Progenitor cell of endocrine pancreas (in vitro differentiated cells): ENCODE data around the gene FHOD3. TPM values are rescaled to one million over a fixed set of nuclear protein-coding genes. Genes with fewer than 3 reads are reported as not detected.

Experiments
- DNase-seq: peaks from one replicate; pipeline ENCODE4 v3.0.0; 2021; ENCODE audit warnings: low spot score; ENCODE audit not compliant: unreplicated experiment
- H3K27ac Mint-ChIP-seq: 2 replicates; pipeline ENCODE4 v1.8.0; 2021; ENCODE audit warnings: mild to moderate bottlenecking, moderate library complexity, mixed read lengths
- H3K27me3 Mint-ChIP-seq: 2 replicates; pipeline ENCODE4 v1.8.0; 2021; ENCODE audit warnings: mixed read lengths
- H3K36me3 Mint-ChIP-seq: 2 replicates; pipeline ENCODE4 v1.8.0; 2022; ENCODE audit warnings: mixed read lengths; ENCODE audit not compliant: insufficient read depth
- H3K4me1 Mint-ChIP-seq: 2 replicates; pipeline ENCODE4 v1.8.0; 2021; ENCODE audit warnings: low read depth, mixed read lengths
- H3K4me3 Mint-ChIP-seq: 2 replicates; pipeline ENCODE4 v1.8.0; 2021; ENCODE audit warnings: low read depth, mild to moderate bottlenecking, moderate library complexity, mixed read lengths
- H3K9me3 Mint-ChIP-seq: 2 replicates; pipeline ENCODE4 v1.8.0; 2021; ENCODE audit warnings: low read depth, mixed read lengths
- total RNA-seq: library from RNA; stranded (reverse); gene quantifications from 2 replicates; pipeline ENCODE4 v1.2.1, GENCODE V29; 2021
- TF ChIP-seq, protein P1 (sequence below): fragments of 200-600 bp; sonication (generic); IDR thresholded peaks from one replicate; pipeline ENCODE4 v1.5.0; 2021; ENCODE audit warnings: antibody characterized with exemption, mild to moderate bottlenecking; ENCODE audit not compliant: unreplicated experiment

Gene FHOD3
- total RNA-seq, 1 donor from 2014 or later: 1.6 TPM

DNA sequence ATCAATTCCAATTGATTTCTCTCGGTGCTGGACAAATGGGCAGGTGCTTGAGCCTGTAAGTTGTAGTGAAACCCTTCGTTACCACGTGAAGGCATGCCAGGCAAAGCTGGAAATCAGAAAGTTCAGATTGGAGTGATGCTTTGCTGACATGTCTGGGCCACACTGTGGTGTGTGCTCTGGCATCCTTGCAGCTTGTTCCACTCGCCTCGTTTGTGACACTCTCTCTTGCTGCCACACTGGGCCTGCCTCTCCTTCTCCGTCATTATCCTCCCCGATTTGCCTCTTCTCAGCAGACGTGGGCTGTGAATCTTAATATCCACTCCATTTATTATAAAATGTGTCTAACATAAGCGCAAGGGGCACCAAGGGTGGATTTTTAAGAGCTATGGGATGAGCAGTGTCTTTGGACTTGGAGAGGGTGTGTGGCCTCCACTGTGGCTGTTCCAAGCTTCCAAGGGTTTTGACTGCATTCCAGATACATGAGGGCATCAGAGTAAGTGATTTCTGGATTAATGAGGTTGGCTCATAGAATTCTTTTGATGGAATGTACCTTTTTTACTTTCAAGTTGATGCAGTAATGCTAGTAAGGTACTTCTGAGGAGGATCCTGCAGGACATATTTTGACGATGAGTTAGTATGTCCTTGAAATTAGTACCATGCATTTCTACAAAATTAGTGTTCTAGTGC lies 292.5 kb downstream of the FHOD3 start:
- DNase-seq: no peak
- no peak overlapping the region for H3K27ac Mint-ChIP-seq
- H3K27me3 Mint-ChIP-seq: peaks cover 3% of the 10 kb centered on the region
- TF ChIP-seq, protein P1, sequence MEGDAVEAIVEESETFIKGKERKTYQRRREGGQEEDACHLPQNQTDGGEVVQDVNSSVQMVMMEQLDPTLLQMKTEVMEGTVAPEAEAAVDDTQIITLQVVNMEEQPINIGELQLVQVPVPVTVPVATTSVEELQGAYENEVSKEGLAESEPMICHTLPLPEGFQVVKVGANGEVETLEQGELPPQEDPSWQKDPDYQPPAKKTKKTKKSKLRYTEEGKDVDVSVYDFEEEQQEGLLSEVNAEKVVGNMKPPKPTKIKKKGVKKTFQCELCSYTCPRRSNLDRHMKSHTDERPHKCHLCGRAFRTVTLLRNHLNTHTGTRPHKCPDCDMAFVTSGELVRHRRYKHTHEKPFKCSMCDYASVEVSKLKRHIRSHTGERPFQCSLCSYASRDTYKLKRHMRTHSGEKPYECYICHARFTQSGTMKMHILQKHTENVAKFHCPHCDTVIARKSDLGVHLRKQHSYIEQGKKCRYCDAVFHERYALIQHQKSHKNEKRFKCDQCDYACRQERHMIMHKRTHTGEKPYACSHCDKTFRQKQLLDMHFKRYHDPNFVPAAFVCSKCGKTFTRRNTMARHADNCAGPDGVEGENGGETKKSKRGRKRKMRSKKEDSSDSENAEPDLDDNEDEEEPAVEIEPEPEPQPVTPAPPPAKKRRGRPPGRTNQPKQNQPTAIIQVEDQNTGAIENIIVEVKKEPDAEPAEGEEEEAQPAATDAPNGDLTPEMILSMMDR: no peak
- peaks cover 5% of the 10 kb centered on the region for H3K4me1 Mint-ChIP-seq
- no peak overlapping the region for H3K4me3 Mint-ChIP-seq
- H3K9me3 Mint-ChIP-seq: no peaks in the 10 kb centered on the region
- no peaks in the 10 kb centered on the region for H3K36me3 Mint-ChIP-seq

DNA sequence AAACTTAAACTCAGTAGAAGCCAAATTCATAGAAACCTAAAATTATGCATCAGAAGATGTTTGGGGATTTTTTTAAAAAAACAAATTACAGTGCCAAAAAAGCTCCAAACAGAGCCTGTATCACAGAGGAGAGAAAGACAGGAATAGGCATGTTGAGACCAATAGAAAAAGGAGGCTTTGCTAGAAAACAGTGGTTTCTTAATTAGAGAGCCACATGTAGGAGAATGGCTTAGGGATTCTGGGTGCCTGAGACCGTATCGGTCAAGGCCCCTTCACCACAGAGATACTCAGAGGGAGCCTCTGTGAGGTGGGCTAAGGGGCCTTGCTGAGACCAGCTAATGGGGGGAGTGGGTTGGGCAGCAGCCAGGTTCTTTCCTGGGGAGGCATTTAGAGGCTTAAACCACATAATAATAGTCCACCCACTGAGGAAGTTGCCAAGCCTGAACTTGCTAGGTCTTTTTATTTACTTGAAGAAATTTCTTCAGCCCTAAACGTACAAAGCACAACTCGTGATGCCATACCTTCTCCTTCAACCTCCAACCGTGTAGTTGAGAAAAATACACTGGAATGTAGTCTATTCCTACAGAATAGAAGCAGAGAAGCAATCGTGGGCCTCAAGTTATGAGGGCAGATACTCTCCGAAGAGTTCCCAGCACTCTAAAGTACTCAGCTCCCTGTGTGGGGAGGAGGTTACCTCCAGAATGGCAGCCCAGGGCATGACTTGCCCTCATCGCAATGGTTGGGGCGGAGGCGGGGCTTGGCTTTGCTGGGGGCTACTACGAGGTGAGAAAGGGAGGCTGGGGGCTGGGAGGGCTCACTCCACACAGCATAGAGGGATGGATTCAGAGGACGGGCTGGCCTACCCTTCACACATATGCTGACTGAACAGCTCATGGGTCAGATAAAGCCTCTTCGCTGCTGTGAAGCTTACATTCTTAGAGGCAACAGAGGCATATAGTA lies 293.4 kb downstream of the FHOD3 start:
- no peak overlapping the region for H3K27ac Mint-ChIP-seq
- no peak for DNase-seq

DNA sequence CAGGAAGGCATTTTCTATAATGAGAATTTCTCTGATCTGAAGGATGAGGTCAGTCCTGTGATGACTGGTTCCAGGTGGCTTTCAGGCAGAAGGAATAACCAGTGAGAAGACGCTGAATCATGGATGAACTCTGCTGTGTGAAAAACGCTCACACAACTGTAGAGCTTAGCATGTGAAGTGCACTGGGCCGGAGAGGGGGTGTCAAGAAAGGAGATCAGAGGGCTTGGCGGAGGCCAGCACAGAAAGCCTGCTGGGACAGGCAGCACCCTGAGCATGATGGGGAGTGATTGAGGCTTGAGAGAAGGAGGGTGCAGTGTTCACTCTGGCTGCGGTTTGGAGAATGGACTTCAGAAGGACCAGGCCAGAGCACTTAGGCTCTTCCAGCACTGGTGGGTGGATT lies 294.8 kb downstream of the FHOD3 start:
- Mint-ChIP-seq H3K27ac (no peak overlapping the region), H3K27me3 (peaks cover 3% of the 10 kb centered on the region), H3K4me3 (no peak overlapping the region), H3K9me3 (no peaks in the 10 kb centered on the region), H3K4me1 (peaks cover 5% of the 10 kb centered on the region), H3K36me3 (no peaks in the 10 kb centered on the region)
- no peak for DNase-seq
- TF ChIP-seq, protein P1: no peak

More for the DNA sequence above, 293.4 kb downstream of the FHOD3 start:
- H3K4me1 Mint-ChIP-seq: peaks cover 5% of the 10 kb centered on the region
- no peak overlapping the region for H3K4me3 Mint-ChIP-seq
- no peaks in the 10 kb centered on the region for H3K36me3 Mint-ChIP-seq
- peaks cover 3% of the 10 kb centered on the region for H3K27me3 Mint-ChIP-seq
- TF ChIP-seq, protein P1: no peak
- no peaks in the 10 kb centered on the region for H3K9me3 Mint-ChIP-seq

DNA sequence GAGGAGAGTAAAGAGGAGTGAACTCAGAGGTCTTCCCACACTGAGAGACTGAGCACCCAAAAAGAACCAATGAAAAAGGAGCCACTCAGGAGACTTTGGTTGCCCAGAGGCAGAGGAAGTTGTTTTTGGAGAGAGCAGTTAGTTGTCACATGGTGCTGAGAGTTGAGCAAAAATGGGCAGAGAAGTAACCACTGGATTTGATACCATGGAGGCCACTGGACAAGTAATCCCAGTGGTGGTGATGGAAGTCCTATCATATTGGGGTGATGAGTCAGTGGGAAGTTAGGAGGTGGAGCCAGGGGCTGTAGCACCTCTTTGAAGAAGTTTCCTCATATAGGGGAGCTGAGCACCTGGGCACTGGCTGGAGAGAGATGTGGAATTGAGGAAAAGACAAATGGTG lies 295.5 kb downstream of the FHOD3 start:
- no peak for DNase-seq
- no peaks in the 10 kb centered on the region for H3K9me3 Mint-ChIP-seq
- peaks cover 3% of the 10 kb centered on the region for H3K27me3 Mint-ChIP-seq
- H3K27ac Mint-ChIP-seq: no peak overlapping the region
- no peaks in the 10 kb centered on the region for H3K36me3 Mint-ChIP-seq
- no peak overlapping the region for H3K4me3 Mint-ChIP-seq
- H3K4me1 Mint-ChIP-seq: peaks cover 5% of the 10 kb centered on the region
- TF ChIP-seq, protein P1: no peak

DNA sequence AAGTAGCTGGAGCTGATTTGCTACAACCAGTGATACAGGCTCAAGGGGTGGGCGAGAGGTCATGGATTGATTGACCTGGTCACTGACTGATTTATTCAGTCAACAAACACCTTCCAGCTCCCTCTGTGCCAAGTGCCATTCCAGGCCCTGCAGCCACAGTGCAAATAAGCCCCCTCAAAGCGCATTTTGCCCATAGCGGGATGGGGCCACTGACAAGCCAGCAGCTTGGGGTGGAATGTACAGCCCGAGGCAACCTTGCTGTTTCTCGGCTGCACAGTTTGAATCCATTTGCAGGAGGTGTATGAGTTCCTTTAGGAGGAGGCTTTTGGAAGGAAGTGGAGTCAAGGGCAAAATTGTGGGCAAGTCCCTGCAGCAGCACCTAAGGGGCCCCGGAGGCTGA lies 296.1 kb downstream of the FHOD3 start:
- H3K9me3 Mint-ChIP-seq: no peaks in the 10 kb centered on the region
- H3K36me3 Mint-ChIP-seq: no peaks in the 10 kb centered on the region
- TF ChIP-seq, protein P1: no peak
- H3K27ac Mint-ChIP-seq: no peak overlapping the region
- H3K27me3 Mint-ChIP-seq: peaks cover 3% of the 10 kb centered on the region
- no peak overlapping the region for H3K4me3 Mint-ChIP-seq
- DNase-seq: no peak
- H3K4me1 Mint-ChIP-seq: peaks cover 5% of the 10 kb centered on the region
